ENCODE measurements around the gene GCH1.

Gene GCH1

GRCh38 chr14:54867011-54867410, 35.6 kb downstream of the GCH1 start:
- peaks cover 0 to 4% of the 10 kb centered on the region in 2 donors for H3K36me3 Mint-ChIP-seq
- ATAC-seq (replicated peaks) (no peak), DNase-seq (no peak)
- H3K27ac Mint-ChIP-seq: no peak overlapping the region
- H3K4me1 Mint-ChIP-seq: peaks cover 3 to 12% of the 10 kb centered on the region in 2 donors
- no peaks in the 10 kb centered on the region for H3K27me3 Mint-ChIP-seq
- no peak overlapping the region for H3K4me3 Mint-ChIP-seq
- no peaks in the 10 kb centered on the region for H3K9me3 Mint-ChIP-seq

GRCh38 chr14:54866588-54866987, 36.0 kb downstream of the GCH1 start:
- no peaks in the 10 kb centered on the region for H3K27me3 Mint-ChIP-seq
- peaks cover 3 to 12% of the 10 kb centered on the region in 2 donors for H3K4me1 Mint-ChIP-seq
- no peak overlapping the region for H3K4me3 Mint-ChIP-seq
- H3K36me3 Mint-ChIP-seq: peaks cover 0 to 4% of the 10 kb centered on the region in 2 donors
- H3K9me3 Mint-ChIP-seq: no peaks in the 10 kb centered on the region
- no peak for DNase-seq
- peak; percentile 22 to 27 for ATAC-seq (replicated peaks)
- no peak overlapping the region for H3K27ac Mint-ChIP-seq

GRCh38 chr14:54864526-54864925, 38.1 kb downstream of the GCH1 start:
- H3K27me3 Mint-ChIP-seq: no peaks in the 10 kb centered on the region
- peaks cover 2 to 9% of the 10 kb centered on the region in 2 donors for H3K4me1 Mint-ChIP-seq
- ATAC-seq (replicated peaks) (no peak), DNase-seq (no peak)
- no peak overlapping the region for H3K4me3 Mint-ChIP-seq
- peaks cover 0 to 4% of the 10 kb centered on the region in 2 donors for H3K36me3 Mint-ChIP-seq
- H3K27ac Mint-ChIP-seq: no peak overlapping the region
- H3K9me3 Mint-ChIP-seq: no peaks in the 10 kb centered on the region

- Mint-ChIP-seq H3K27me3 (no peaks in the 10 kb centered on the region), H3K9me3 (no peaks in the 10 kb centered on the region), H3K36me3 (peaks cover 2 to 5% of the 10 kb centered on the region in 2 donors), H3K4me3 (peak overlapping the region in 1 of 2 donors; percentile 16), H3K27ac (no peak overlapping the region), H3K4me1 (peaks cover 20 to 41% of the 10 kb centered on the region in 2 donors)
- peak; percentile 93 to 94 for ATAC-seq (replicated peaks)
- DNase-seq: no peak
Measured at GRCh38 chr14:54857830-54858269, 44.8 kb downstream of the GCH1 start.

GRCh38 chr14:54856152-54856551, 46.5 kb downstream of the GCH1 start:
- no peak overlapping the region for H3K4me3 Mint-ChIP-seq
- peaks cover 20 to 41% of the 10 kb centered on the region in 2 donors for H3K4me1 Mint-ChIP-seq
- no peak for DNase-seq

GRCh38 chr14:54854181-54854580, 48.4 kb downstream of the GCH1 start:
- Mint-ChIP-seq H3K27ac (peak overlapping the region; percentile 48), H3K4me3 (peak overlapping the region; percentile 44 to 55), H3K4me1 (peaks cover 19 to 38% of the 10 kb centered on the region in 2 donors), H3K27me3 (no peaks in the 10 kb centered on the region), H3K36me3 (peaks cover 9 to 11% of the 10 kb centered on the region in 2 donors), H3K9me3 (no peaks in the 10 kb centered on the region)
- no peak for DNase-seq
- ATAC-seq (replicated peaks): peak in 1 of 2 donors; percentile 62

More at GRCh38 chr14:54856152-54856551, 46.5 kb downstream of the GCH1 start:
- Mint-ChIP-seq H3K36me3 (peaks cover 2 to 5% of the 10 kb centered on the region in 2 donors), H3K27ac (no peak overlapping the region), H3K27me3 (no peaks in the 10 kb centered on the region), H3K9me3 (no peaks in the 10 kb centered on the region)
- ATAC-seq (replicated peaks): no peak

GRCh38 chr14:54853339-54853738, 49.3 kb downstream of the GCH1 start:
- Mint-ChIP-seq H3K27ac (peak overlapping the region; percentile 4), H3K9me3 (no peaks in the 10 kb centered on the region), H3K4me3 (no peak overlapping the region), H3K27me3 (no peaks in the 10 kb centered on the region), H3K4me1 (peaks cover 13 to 29% of the 10 kb centered on the region in 2 donors), H3K36me3 (peaks cover 9% of the 10 kb centered on the region in 2 donors)
- ATAC-seq (replicated peaks): no peak
- no peak for DNase-seq

- Mint-ChIP-seq H3K4me3 (no peak overlapping the region), H3K4me1 (peaks cover 9 to 18% of the 10 kb centered on the region in 2 donors), H3K9me3 (no peaks in the 10 kb centered on the region), H3K27ac (no peak overlapping the region), H3K36me3 (peaks cover 9% of the 10 kb centered on the region in 2 donors), H3K27me3 (no peaks in the 10 kb centered on the region)
- DNase-seq (no peak), ATAC-seq (replicated peaks) (no peak)
Measured at GRCh38 chr14:54852215-54852614, 50.4 kb downstream of the GCH1 start.

GRCh38 chr14:54848910-54849309, 53.7 kb downstream of the GCH1 start:
- no peak for ATAC-seq (replicated peaks)
- H3K27me3 Mint-ChIP-seq: no peaks in the 10 kb centered on the region

GRCh38 chr14:54845641-54846040, 57.0 kb downstream of the GCH1 start:
- H3K27me3 Mint-ChIP-seq: no peaks in the 10 kb centered on the region
- ATAC-seq (replicated peaks): no peak
- H3K4me1 Mint-ChIP-seq: no peaks in the 10 kb centered on the region
- peaks cover 18 to 20% of the 10 kb centered on the region in 2 donors for H3K36me3 Mint-ChIP-seq
- no peak overlapping the region for H3K27ac Mint-ChIP-seq
- DNase-seq: no peak
- no peak overlapping the region for H3K4me3 Mint-ChIP-seq
- H3K9me3 Mint-ChIP-seq: no peaks in the 10 kb centered on the region

More at GRCh38 chr14:54848910-54849309, 53.7 kb downstream of the GCH1 start:
- no peak overlapping the region for H3K27ac Mint-ChIP-seq
- H3K4me3 Mint-ChIP-seq: no peak overlapping the region
- no peaks in the 10 kb centered on the region for H3K9me3 Mint-ChIP-seq
- no peak for DNase-seq
- H3K36me3 Mint-ChIP-seq: peaks cover 8 to 16% of the 10 kb centered on the region in 2 donors
- H3K4me1 Mint-ChIP-seq: peaks cover 2 to 8% of the 10 kb centered on the region in 2 donors

GRCh38 chr14:54844479-54844878, 58.1 kb downstream of the GCH1 start:
- Mint-ChIP-seq H3K36me3 (peaks cover 17 to 25% of the 10 kb centered on the region in 2 donors), H3K27me3 (no peaks in the 10 kb centered on the region), H3K9me3 (no peaks in the 10 kb centered on the region), H3K4me1 (no peaks in the 10 kb centered on the region), H3K4me3 (no peak overlapping the region), H3K27ac (no peak overlapping the region)
- DNase-seq (no peak), ATAC-seq (replicated peaks) (no peak)

- H3K27ac Mint-ChIP-seq: no peak overlapping the region
- H3K27me3 Mint-ChIP-seq: no peaks in the 10 kb centered on the region
- no peak for ATAC-seq (replicated peaks)
- peaks cover 18 to 32% of the 10 kb centered on the region in 2 donors for H3K36me3 Mint-ChIP-seq
- no peak for DNase-seq
- no peaks in the 10 kb centered on the region for H3K9me3 Mint-ChIP-seq
- no peak overlapping the region for H3K4me3 Mint-ChIP-seq
- no peaks in the 10 kb centered on the region for H3K4me1 Mint-ChIP-seq
Measured at GRCh38 chr14:54840798-54841197, 61.8 kb downstream of the GCH1 start.

GRCh38 chr14:54840336-54840735, 62.3 kb downstream of the GCH1 start:
- no peak for ATAC-seq (replicated peaks)

GRCh38 chr14:54839701-54840119, 62.9 kb downstream of the GCH1 start:
- Mint-ChIP-seq H3K4me3 (no peak overlapping the region), H3K27ac (no peak overlapping the region), H3K9me3 (no peaks in the 10 kb centered on the region), H3K27me3 (no peaks in the 10 kb centered on the region), H3K4me1 (no peaks in the 10 kb centered on the region), H3K36me3 (peaks cover 16 to 31% of the 10 kb centered on the region in 2 donors)
- DNase-seq (no peak), ATAC-seq (replicated peaks) (no peak)

More at GRCh38 chr14:54840336-54840735, 62.3 kb downstream of the GCH1 start:
- no peaks in the 10 kb centered on the region for H3K27me3 Mint-ChIP-seq
- H3K4me1 Mint-ChIP-seq: no peaks in the 10 kb centered on the region
- H3K27ac Mint-ChIP-seq: peak overlapping the region; percentile 7
- DNase-seq: no peak
- peaks cover 18 to 32% of the 10 kb centered on the region in 2 donors for H3K36me3 Mint-ChIP-seq
- no peaks in the 10 kb centered on the region for H3K9me3 Mint-ChIP-seq
- H3K4me3 Mint-ChIP-seq: no peak overlapping the region

GRCh38 chr14:54838931-54839512, 63.6 kb downstream of the GCH1 start:
- Mint-ChIP-seq H3K9me3 (no peaks in the 10 kb centered on the region), H3K4me3 (no peak overlapping the region), H3K27ac (no peak overlapping the region), H3K4me1 (no peaks in the 10 kb centered on the region), H3K27me3 (no peaks in the 10 kb centered on the region), H3K36me3 (peaks cover 12 to 28% of the 10 kb centered on the region in 2 donors)
- no peak for ATAC-seq (replicated peaks)
- DNase-seq: no peak

Measured in stimulated activated naive B cell treated with anti-CD40 and anti-IgM and Interleukin-4, amounts not matched to agents 10 μg/mL and 1 μg/mL and 100 μg/mL, for 72 hours (primary cell).